Measurements from ENCODE around the gene NRXN3.

NRXN3 gene

GRCh38 chr14:79834868-79835267 lies 1664.7 kb downstream of the NRXN3 start (continued):
- TF ChIP-seq, protein P1, sequence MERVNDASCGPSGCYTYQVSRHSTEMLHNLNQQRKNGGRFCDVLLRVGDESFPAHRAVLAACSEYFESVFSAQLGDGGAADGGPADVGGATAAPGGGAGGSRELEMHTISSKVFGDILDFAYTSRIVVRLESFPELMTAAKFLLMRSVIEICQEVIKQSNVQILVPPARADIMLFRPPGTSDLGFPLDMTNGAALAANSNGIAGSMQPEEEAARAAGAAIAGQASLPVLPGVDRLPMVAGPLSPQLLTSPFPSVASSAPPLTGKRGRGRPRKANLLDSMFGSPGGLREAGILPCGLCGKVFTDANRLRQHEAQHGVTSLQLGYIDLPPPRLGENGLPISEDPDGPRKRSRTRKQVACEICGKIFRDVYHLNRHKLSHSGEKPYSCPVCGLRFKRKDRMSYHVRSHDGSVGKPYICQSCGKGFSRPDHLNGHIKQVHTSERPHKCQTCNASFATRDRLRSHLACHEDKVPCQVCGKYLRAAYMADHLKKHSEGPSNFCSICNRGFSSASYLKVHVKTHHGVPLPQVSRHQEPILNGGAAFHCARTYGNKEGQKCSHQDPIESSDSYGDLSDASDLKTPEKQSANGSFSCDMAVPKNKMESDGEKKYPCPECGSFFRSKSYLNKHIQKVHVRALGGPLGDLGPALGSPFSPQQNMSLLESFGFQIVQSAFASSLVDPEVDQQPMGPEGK (tag by site-specific recombination; IDR thresholded peaks at IDR 0.05) = no peak
- TF ChIP-seq ZNF354C (tag by site-specific recombination; IDR thresholded peaks at IDR 0.05; ENCODE audit: borderline replicate concordance, low read depth) = no peak
- TF ChIP-seq RBAK (tag by site-specific recombination; IDR thresholded peaks at IDR 0.05) = no peak
- TF ChIP-seq ZNF391 (tag by site-specific recombination; IDR thresholded peaks at IDR 0.05; ENCODE audit: borderline replicate concordance, low read depth) = no peak
- TF ChIP-seq YY2 (tag by site-specific recombination; IDR thresholded peaks at IDR 0.05) = no peak
- no peak for TF ChIP-seq ZNF571 (tag by site-specific recombination; IDR thresholded peaks at IDR 0.05)
- TF ChIP-seq ZNF26 (tag by site-specific recombination; IDR thresholded peaks at IDR 0.05) = no peak
- no peak for TF ChIP-seq BCL11B (tag by site-specific recombination; IDR thresholded peaks at IDR 0.05; ENCODE audit: low read depth)
- TF ChIP-seq ZNF426 (tag by site-specific recombination; IDR thresholded peaks at IDR 0.05) = no peak
- TF ChIP-seq ZBTB17 (tag by site-specific recombination; IDR thresholded peaks at IDR 0.05) = no peak

- peaks cover 3% of the 10 kb centered on the region; the same call in 1 of the 2 replicates for H3K4me1 ChIP-seq (ENCODE audit: control insufficient read depth, insufficient read depth, low read length)
- TF ChIP-seq MZF1 (tag by site-specific recombination; IDR thresholded peaks at IDR 0.05; ENCODE audit: borderline replicate concordance) (no peak), ZNF639 (tag by site-specific recombination; IDR thresholded peaks at IDR 0.05) (no peak), ZNF529 (tag by site-specific recombination; IDR thresholded peaks at IDR 0.05; ENCODE audit: insufficient replicate concordance) (no peak), ZNF366 (tag by site-specific recombination; conservative IDR thresholded peaks at IDR 0.05) (no peak), ZNF624 (tag by site-specific recombination; IDR thresholded peaks at IDR 0.05) (no peak), OVOL3 (tag by site-specific recombination; IDR thresholded peaks at IDR 0.05) (no peak), ZBTB1 (tag by site-specific recombination; IDR thresholded peaks at IDR 0.05) (no peak), GLIS2 (tag by site-specific recombination; IDR thresholded peaks at IDR 0.05) (no peak), ZNF354C (tag by site-specific recombination; IDR thresholded peaks at IDR 0.05; ENCODE audit: borderline replicate concordance, low read depth) (no peak), ZNF341 (tag by site-specific recombination; IDR thresholded peaks at IDR 0.05; ENCODE audit: low read depth) (no peak)
- TF ChIP-seq, protein P2, sequence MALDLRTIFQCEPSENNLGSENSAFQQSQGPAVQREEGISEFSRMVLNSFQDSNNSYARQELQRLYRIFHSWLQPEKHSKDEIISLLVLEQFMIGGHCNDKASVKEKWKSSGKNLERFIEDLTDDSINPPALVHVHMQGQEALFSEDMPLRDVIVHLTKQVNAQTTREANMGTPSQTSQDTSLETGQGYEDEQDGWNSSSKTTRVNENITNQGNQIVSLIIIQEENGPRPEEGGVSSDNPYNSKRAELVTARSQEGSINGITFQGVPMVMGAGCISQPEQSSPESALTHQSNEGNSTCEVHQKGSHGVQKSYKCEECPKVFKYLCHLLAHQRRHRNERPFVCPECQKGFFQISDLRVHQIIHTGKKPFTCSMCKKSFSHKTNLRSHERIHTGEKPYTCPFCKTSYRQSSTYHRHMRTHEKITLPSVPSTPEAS (tag by site-specific recombination; IDR thresholded peaks at IDR 0.05) = no peak
- TF ChIP-seq, protein P3, sequence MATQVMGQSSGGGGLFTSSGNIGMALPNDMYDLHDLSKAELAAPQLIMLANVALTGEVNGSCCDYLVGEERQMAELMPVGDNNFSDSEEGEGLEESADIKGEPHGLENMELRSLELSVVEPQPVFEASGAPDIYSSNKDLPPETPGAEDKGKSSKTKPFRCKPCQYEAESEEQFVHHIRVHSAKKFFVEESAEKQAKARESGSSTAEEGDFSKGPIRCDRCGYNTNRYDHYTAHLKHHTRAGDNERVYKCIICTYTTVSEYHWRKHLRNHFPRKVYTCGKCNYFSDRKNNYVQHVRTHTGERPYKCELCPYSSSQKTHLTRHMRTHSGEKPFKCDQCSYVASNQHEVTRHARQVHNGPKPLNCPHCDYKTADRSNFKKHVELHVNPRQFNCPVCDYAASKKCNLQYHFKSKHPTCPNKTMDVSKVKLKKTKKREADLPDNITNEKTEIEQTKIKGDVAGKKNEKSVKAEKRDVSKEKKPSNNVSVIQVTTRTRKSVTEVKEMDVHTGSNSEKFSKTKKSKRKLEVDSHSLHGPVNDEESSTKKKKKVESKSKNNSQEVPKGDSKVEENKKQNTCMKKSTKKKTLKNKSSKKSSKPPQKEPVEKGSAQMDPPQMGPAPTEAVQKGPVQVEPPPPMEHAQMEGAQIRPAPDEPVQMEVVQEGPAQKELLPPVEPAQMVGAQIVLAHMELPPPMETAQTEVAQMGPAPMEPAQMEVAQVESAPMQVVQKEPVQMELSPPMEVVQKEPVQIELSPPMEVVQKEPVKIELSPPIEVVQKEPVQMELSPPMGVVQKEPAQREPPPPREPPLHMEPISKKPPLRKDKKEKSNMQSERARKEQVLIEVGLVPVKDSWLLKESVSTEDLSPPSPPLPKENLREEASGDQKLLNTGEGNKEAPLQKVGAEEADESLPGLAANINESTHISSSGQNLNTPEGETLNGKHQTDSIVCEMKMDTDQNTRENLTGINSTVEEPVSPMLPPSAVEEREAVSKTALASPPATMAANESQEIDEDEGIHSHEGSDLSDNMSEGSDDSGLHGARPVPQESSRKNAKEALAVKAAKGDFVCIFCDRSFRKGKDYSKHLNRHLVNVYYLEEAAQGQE (tag by site-specific recombination; IDR thresholded peaks at IDR 0.05) = no peak
- TF ChIP-seq, protein P4, sequence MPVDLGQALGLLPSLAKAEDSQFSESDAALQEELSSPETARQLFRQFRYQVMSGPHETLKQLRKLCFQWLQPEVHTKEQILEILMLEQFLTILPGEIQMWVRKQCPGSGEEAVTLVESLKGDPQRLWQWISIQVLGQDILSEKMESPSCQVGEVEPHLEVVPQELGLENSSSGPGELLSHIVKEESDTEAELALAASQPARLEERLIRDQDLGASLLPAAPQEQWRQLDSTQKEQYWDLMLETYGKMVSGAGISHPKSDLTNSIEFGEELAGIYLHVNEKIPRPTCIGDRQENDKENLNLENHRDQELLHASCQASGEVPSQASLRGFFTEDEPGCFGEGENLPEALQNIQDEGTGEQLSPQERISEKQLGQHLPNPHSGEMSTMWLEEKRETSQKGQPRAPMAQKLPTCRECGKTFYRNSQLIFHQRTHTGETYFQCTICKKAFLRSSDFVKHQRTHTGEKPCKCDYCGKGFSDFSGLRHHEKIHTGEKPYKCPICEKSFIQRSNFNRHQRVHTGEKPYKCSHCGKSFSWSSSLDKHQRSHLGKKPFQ (tag by site-specific recombination; IDR thresholded peaks at IDR 0.05) = no peak
- ChIA-PET POLR2A (no interaction called here), CTCF (no interaction called here)
- no peaks in the 10 kb centered on the region for H3K9me3 ChIP-seq (ENCODE audit: control insufficient read depth, insufficient read depth, low read depth, low read length)
- H3K27ac ChIP-seq (ENCODE audit: extremely low read depth, low read depth, low read length) = no peak overlapping the region
- no peak overlapping the region for H3K4me3 ChIP-seq (ENCODE audit: low read depth, low read length)
- no peaks in the 10 kb centered on the region for H3K36me3 ChIP-seq (ENCODE audit: control insufficient read depth in 2 of 2, insufficient read depth in 1 of 2, low read length in 2 of 2)
These were observed 1666.4 kb downstream of the NRXN3 start for GRCh38 chr14:79836577-79836976.
